ENCODE data around the gene ANKS6.

GRCh38 chr9:98694943-98695342, 101.4 kb downstream of the ANKS6 start:
- TF ChIP-seq POLR2AphosphoS5 (IDR thresholded peaks at IDR 0.05; ENCODE audit: control insufficient read depth, insufficient read depth, low read depth, low read length) (no peak), BRF1 (IDR thresholded peaks at IDR 0.05; ENCODE audit: borderline replicate concordance, extremely low read depth, insufficient read length) (no peak), E2F8 (IDR thresholded peaks at IDR 0.05; ENCODE audit: low read depth, partially characterized antibody) (no peak), CTCF (IDR thresholded peaks at IDR 0.05 in 2 of 3, conservative IDR thresholded peaks at IDR 0.05 in 1 of 3; ENCODE audit: insufficient read depth in 2 of 3, low read depth in 1 of 3, low read length in 3 of 3) (no peak), TRIM28 (IDR thresholded peaks at IDR 0.05) (no peak), ZNF512 (tag; IDR thresholded peaks at IDR 0.05) (no peak), EP300 (IDR thresholded peaks at IDR 0.05; ENCODE audit: low read length) (no peak), ADNP (tag; IDR thresholded peaks at IDR 0.05) (no peak)

All from K562 (cell line).